Activated naive CD8-positive, alpha-beta T cell treated with anti-CD3 and anti-CD28 coated beads for 36 hours (primary cell): ENCODE data around the gene DACH1. TPM values are rescaled to one million over a fixed set of nuclear protein-coding genes. Genes with fewer than 3 reads are reported as not detected.

Source experiments
- DNase-seq: peaks from one replicate; pipeline ENCODE4 v3.0.0; 2021
- H3K27ac Mint-ChIP-seq: one replicate; pipeline ENCODE4 v1.8.0; 2022; ENCODE audit warnings: mild to moderate bottlenecking, moderate library complexity, mixed read lengths
- H3K27me3 Mint-ChIP-seq: one replicate; pipeline ENCODE4 v1.8.0; 2022; ENCODE audit warnings: mild to moderate bottlenecking, mixed read lengths
- H3K36me3 Mint-ChIP-seq: one replicate; pipeline ENCODE4 v1.8.0; 2021; ENCODE audit warnings: mild to moderate bottlenecking, mixed read lengths
- H3K4me1 Mint-ChIP-seq: one replicate; pipeline ENCODE4 v1.8.0; 2021; ENCODE audit warnings: mixed read lengths
- H3K4me3 Mint-ChIP-seq: one replicate; pipeline ENCODE4 v1.8.0; 2022; ENCODE audit warnings: mild to moderate bottlenecking, moderate library complexity, mixed read lengths
- H3K9me3 Mint-ChIP-seq: one replicate; pipeline ENCODE4 v1.8.0; 2022; ENCODE audit warnings: mixed read lengths
- total RNA-seq, 2 experiments: library from RNA; stranded (reverse); gene quantifications; one replicate each; pipeline ENCODE4 v1.2.3, GENCODE V29; 2021

The DACH1 gene
- total RNA-seq, 2 experiments from 2014 or later = not detected

- Mint-ChIP-seq H3K36me3 (no peaks in the 10 kb centered on the region), H3K27me3 (no peaks in the 10 kb centered on the region), H3K27ac (no peak overlapping the region), H3K4me3 (no peak overlapping the region), H3K4me1 (no peaks in the 10 kb centered on the region), H3K9me3 (no peaks in the 10 kb centered on the region)
- no peak for DNase-seq
These were observed 326.9 kb downstream of the DACH1 start for GRCh38 chr13:71540098-71540497.

- Mint-ChIP-seq H3K27me3 (no peaks in the 10 kb centered on the region), H3K4me1 (no peaks in the 10 kb centered on the region), H3K27ac (no peak overlapping the region), H3K9me3 (no peaks in the 10 kb centered on the region), H3K4me3 (no peak overlapping the region), H3K36me3 (no peaks in the 10 kb centered on the region)
- no peak for DNase-seq
These were observed 330.8 kb downstream of the DACH1 start for GRCh38 chr13:71536201-71536600.

- no peaks in the 10 kb centered on the region for H3K36me3 Mint-ChIP-seq
- no peaks in the 10 kb centered on the region for H3K9me3 Mint-ChIP-seq
- H3K27me3 Mint-ChIP-seq = no peaks in the 10 kb centered on the region
- H3K27ac Mint-ChIP-seq = no peak overlapping the region
- DNase-seq = no peak
- no peaks in the 10 kb centered on the region for H3K4me1 Mint-ChIP-seq
- H3K4me3 Mint-ChIP-seq = no peak overlapping the region
These were observed 342.2 kb downstream of the DACH1 start for GRCh38 chr13:71524613-71525304.

GRCh38 chr13:71524245-71524612 is 342.8 kb downstream of the DACH1 start:
- H3K4me3 Mint-ChIP-seq = no peak overlapping the region
- no peaks in the 10 kb centered on the region for H3K27me3 Mint-ChIP-seq
- no peak for DNase-seq
- H3K27ac Mint-ChIP-seq = no peak overlapping the region
- H3K36me3 Mint-ChIP-seq = no peaks in the 10 kb centered on the region
- no peaks in the 10 kb centered on the region for H3K9me3 Mint-ChIP-seq
- no peaks in the 10 kb centered on the region for H3K4me1 Mint-ChIP-seq

DNA sequence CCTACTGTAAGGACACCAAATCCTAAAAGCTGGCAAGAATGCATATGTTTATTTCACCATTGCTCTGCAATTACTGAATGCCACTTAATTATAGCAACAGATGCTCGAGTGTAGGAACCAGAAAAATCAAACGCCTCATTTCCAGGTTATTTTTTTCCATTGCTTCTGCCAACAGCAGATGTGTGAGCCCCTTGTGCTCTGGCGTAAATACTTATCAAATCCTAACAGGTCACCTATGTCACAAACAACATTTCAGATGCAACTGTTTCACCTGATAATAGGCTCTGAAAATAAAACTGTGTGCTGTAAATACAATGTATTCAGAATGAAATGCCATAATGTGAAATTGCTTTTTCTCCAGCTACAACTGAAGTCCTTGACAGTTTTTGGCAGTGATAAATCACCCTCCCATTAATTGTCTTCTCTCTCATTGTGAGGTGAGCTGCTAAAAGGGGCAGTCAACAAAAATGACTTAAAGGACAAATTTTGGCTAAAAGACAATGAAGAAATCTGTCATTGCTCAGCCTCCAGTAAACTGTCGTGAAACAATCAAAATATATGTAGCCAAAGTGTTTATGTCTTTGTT is 344.0 kb downstream of the DACH1 start:
- DNase-seq = no peak
- no peak overlapping the region for H3K4me3 Mint-ChIP-seq
- H3K4me1 Mint-ChIP-seq = no peaks in the 10 kb centered on the region
- no peaks in the 10 kb centered on the region for H3K9me3 Mint-ChIP-seq
- no peak overlapping the region for H3K27ac Mint-ChIP-seq
- H3K27me3 Mint-ChIP-seq = no peaks in the 10 kb centered on the region
- no peaks in the 10 kb centered on the region for H3K36me3 Mint-ChIP-seq

GRCh38 chr13:71517004-71517403 is 350.0 kb downstream of the DACH1 start:
- no peak overlapping the region for H3K27ac Mint-ChIP-seq
- no peaks in the 10 kb centered on the region for H3K9me3 Mint-ChIP-seq
- DNase-seq = no peak
- no peaks in the 10 kb centered on the region for H3K27me3 Mint-ChIP-seq
- no peaks in the 10 kb centered on the region for H3K4me1 Mint-ChIP-seq
- H3K4me3 Mint-ChIP-seq = no peak overlapping the region
- no peaks in the 10 kb centered on the region for H3K36me3 Mint-ChIP-seq

- no peak overlapping the region for H3K4me3 Mint-ChIP-seq
- no peaks in the 10 kb centered on the region for H3K36me3 Mint-ChIP-seq
- H3K27me3 Mint-ChIP-seq = no peaks in the 10 kb centered on the region
- H3K9me3 Mint-ChIP-seq = no peaks in the 10 kb centered on the region
- DNase-seq = no peak
- no peaks in the 10 kb centered on the region for H3K4me1 Mint-ChIP-seq
- H3K27ac Mint-ChIP-seq = no peak overlapping the region
These were observed 350.5 kb downstream of the DACH1 start for GRCh38 chr13:71516521-71516920.

- H3K9me3 Mint-ChIP-seq = no peaks in the 10 kb centered on the region
- H3K4me1 Mint-ChIP-seq = no peaks in the 10 kb centered on the region
- H3K27ac Mint-ChIP-seq = no peak overlapping the region
- no peaks in the 10 kb centered on the region for H3K36me3 Mint-ChIP-seq
- no peak overlapping the region for H3K4me3 Mint-ChIP-seq
- DNase-seq = no peak
- no peaks in the 10 kb centered on the region for H3K27me3 Mint-ChIP-seq
These were observed 351.3 kb downstream of the DACH1 start for GRCh38 chr13:71515744-71516038.

DNA sequence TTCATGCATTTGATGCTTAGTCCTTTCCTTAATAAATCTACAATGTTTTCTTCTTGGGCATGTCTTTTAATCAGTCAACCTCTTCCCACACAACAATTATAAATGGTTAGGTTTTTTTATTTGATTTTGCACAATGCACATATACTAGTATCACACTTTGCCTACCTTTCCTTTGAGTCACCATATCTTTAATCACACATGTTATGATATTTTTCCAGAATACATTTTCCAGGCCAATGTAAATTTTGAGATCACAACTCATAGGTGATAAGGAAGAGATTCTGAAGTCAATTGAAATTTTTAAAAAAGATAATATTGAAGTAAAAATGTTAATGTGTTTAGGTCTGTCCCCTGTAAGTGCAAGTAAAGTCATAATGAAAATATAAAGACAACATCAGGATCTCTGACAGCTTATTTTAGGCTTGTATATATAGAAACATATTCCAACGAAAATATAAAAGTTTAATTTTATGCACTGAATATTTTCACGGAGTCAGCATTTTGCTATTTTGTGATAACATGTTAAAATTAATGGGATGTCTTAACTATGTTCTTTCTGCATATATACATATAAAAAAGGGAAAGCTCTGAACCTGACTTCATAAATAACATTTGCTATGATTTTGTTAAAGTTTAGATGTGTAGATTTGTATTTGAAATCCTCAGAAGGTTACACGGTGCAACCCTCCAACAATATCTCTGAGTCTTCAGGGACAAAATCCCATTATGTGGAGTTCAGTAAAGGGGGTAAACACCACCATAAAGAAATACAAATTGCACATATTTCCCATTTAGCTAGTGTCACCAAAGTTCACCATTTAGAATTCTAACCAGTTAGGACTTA is 351.9 kb downstream of the DACH1 start:
- Mint-ChIP-seq H3K9me3 (no peaks in the 10 kb centered on the region), H3K27me3 (no peaks in the 10 kb centered on the region), H3K27ac (no peak overlapping the region), H3K4me3 (no peak overlapping the region), H3K36me3 (no peaks in the 10 kb centered on the region), H3K4me1 (no peaks in the 10 kb centered on the region)
- no peak for DNase-seq

DNA sequence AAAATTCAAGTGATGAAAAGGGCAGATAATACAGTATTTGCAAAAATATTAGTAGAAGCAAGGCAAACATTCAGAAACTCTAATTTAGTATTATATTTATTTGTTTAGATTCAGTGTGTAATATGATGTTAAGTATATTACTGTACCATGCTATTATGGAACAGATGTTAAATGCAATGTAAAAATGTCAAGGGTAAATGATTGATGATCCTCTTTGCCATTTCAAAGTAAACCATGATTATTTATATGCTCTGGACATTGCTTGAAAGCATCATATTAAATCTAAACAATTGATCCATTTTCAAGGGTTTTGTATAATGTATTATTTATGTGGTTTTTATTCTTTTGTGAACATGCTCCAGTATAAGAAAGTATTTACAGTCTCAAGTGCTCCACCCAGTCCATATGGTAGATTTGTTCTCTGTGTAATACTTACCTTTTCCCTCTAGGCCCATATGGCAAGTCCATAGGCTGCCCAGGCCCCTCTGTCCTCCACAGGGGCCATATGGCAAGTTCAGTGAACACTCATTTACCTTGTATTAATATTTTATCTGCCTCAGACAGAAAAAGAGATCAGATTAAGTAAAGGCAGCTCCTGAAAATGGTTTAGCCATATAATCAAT is 353.5 kb downstream of the DACH1 start:
- Mint-ChIP-seq H3K4me1 (no peaks in the 10 kb centered on the region), H3K9me3 (no peaks in the 10 kb centered on the region), H3K36me3 (no peaks in the 10 kb centered on the region), H3K27ac (no peak overlapping the region), H3K4me3 (no peak overlapping the region), H3K27me3 (no peaks in the 10 kb centered on the region)
- DNase-seq = no peak

- no peak for DNase-seq
- no peak overlapping the region for H3K27ac Mint-ChIP-seq
- H3K27me3 Mint-ChIP-seq = no peaks in the 10 kb centered on the region
These were observed 363.2 kb downstream of the DACH1 start for GRCh38 chr13:71503781-71504180.

DNA sequence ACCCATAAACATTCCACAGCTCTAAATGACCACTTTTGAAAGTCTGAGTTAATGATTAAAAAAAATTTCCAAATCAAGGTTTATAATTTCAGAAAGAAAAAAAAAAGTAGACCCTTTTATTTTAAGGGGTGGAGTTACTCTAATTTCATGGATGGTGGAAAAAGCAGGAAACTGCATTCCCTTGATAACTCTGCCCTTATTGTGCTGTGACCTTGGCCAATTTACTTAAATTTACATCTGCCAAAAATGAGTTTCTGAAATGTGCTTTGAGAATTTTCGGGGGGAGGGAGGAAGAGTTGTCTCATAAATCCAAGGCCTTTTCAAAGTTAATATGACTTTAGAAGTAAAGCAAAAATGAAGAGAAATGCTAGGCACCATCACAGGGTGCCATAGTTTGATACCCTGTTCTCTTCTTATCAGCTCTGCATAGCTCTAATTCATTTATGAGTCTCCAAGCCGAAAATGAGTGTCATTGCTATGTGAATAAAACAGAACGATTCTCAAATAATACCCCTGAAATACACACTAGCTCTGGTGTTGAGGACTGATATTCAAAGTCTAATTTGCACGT is 367.0 kb downstream of the DACH1 start:
- Mint-ChIP-seq H3K27ac (no peak overlapping the region), H3K27me3 (no peaks in the 10 kb centered on the region), H3K9me3 (no peaks in the 10 kb centered on the region), H3K36me3 (no peaks in the 10 kb centered on the region), H3K4me1 (no peaks in the 10 kb centered on the region), H3K4me3 (no peak overlapping the region)
- DNase-seq = no peak

More at GRCh38 chr13:71503781-71504180, 363.2 kb downstream of the DACH1 start:
- Mint-ChIP-seq H3K4me3 (no peak overlapping the region), H3K4me1 (no peaks in the 10 kb centered on the region), H3K36me3 (no peaks in the 10 kb centered on the region), H3K9me3 (peaks cover 1% of the 10 kb centered on the region)

GRCh38 chr13:71499235-71499634 is 367.8 kb downstream of the DACH1 start:
- no peaks in the 10 kb centered on the region for H3K4me1 Mint-ChIP-seq
- H3K4me3 Mint-ChIP-seq = no peak overlapping the region
- H3K36me3 Mint-ChIP-seq = no peaks in the 10 kb centered on the region
- H3K9me3 Mint-ChIP-seq = no peaks in the 10 kb centered on the region
- DNase-seq = no peak
- H3K27ac Mint-ChIP-seq = no peak overlapping the region
- H3K27me3 Mint-ChIP-seq = no peaks in the 10 kb centered on the region

DNA sequence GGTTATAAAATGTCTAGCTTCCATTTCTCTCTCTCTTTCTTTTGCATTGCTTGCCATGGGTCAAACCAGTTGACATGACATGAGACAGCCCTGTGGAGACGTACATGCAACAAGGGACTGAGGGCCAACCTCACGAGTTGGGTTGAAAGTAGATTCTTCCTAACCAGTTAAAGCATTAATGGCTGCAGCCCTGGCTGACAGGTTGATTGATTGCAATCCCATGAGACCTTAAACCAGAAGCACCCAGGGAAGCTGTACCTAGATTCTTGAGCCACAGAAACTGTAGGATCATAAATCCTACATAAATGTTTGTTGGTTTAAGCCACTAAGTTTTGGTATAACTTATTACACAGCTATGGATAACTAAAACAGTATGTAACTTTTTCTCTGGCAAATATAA is 373.8 kb downstream of the DACH1 start:
- Mint-ChIP-seq H3K4me3 (no peak overlapping the region), H3K36me3 (no peaks in the 10 kb centered on the region), H3K9me3 (no peaks in the 10 kb centered on the region), H3K27ac (no peak overlapping the region), H3K27me3 (no peaks in the 10 kb centered on the region), H3K4me1 (no peaks in the 10 kb centered on the region)
- DNase-seq = no peak

GRCh38 chr13:71492346-71492871 is 374.6 kb downstream of the DACH1 start:
- no peaks in the 10 kb centered on the region for H3K9me3 Mint-ChIP-seq
- H3K36me3 Mint-ChIP-seq = no peaks in the 10 kb centered on the region
- H3K27ac Mint-ChIP-seq = no peak overlapping the region
- no peak overlapping the region for H3K4me3 Mint-ChIP-seq
- DNase-seq = no peak
- H3K27me3 Mint-ChIP-seq = no peaks in the 10 kb centered on the region
- no peaks in the 10 kb centered on the region for H3K4me1 Mint-ChIP-seq
